Esophagus squamous epithelium (tissue), 5 donors: ENCODE measurements around the gene CDX4. TPM values are rescaled to one million over a fixed set of nuclear protein-coding genes. Genes with fewer than 3 reads are reported as not detected.

Source experiments
- DNase-seq: peaks from one replicate; lab custom pipeline; 2025; lab: John Stamatoyannopoulos, UW
- H3K27ac ChIP-seq, 4 donors: fragments of 200-600 bp; sonication (generic); one replicate each; pipeline ENCODE4 v1.5.1; 2016 to 2019; ENCODE audit warnings: mild to moderate bottlenecking in 1 of 4
- H3K27me3 ChIP-seq, 4 donors: fragments of 200-600 bp; sonication (generic); 1 replicate in 3 of 4; 2 replicates in 1 of 4; pipeline versions ENCODE4 v1.5.1 to v1.6.0; 2017 to 2021; ENCODE audit warnings: antibody characterized with exemption in 1 of 4
- H3K36me3 ChIP-seq, 3 donors: fragments of 200-600 bp; sonication (generic); one replicate each; pipeline ENCODE4 v1.5.1; 2016 to 2019
- H3K4me1 ChIP-seq, 3 donors: fragments of 200-600 bp; sonication (generic); one replicate each; pipeline ENCODE4 v1.5.1; 2017 to 2019
- H3K4me3 ChIP-seq, 4 donors: fragments of 200-600 bp; sonication (generic); 1 replicate in 3 of 4; 2 replicates in 1 of 4; pipeline ENCODE4 v1.5.1; 2016 to 2019; ENCODE audit warnings: mild to moderate bottlenecking in 2 of 4, moderate library complexity in 1 of 4
- H3K9me3 ChIP-seq, 3 donors: fragments of 200-600 bp; sonication (generic); one replicate each; pipeline ENCODE4 v1.5.1; 2016 to 2019
- CTCF ChIP-seq, 6 experiments: fragments of 450-650 bp in 4 of 6; fragments of 200-600 bp in 2 of 6; sonication (generic) in 2 of 6; IDR thresholded peaks; one replicate each; pipeline ENCODE4 v1.5.1; 2016 to 2019; ENCODE audit warnings: antibody characterized with exemption in 6 of 6, mild to moderate bottlenecking in 4 of 6, moderate library complexity in 4 of 6
- POLR2A ChIP-seq, 4 donors: fragments of 450-650 bp; IDR thresholded peaks; one replicate each; pipeline ENCODE4 v1.6.1; 2017; ENCODE audit warnings: antibody characterized with exemption in 4 of 4, mild to moderate bottlenecking in 4 of 4, moderate library complexity in 3 of 4
- WGBS, 2 donors: methylation state at CpG; one replicate each; pipeline ENCODE4 v1.1.5; 2018; 5-methylcytosine and 5-hydroxymethylcytosine counted together
- intact Hi-C: fragments of 100-400 bp; cut with DNase I; formaldehyde crosslinking; loops from one replicate; pipeline ENCODE4 v1.15.0; 2022
- total RNA-seq, 4 donors: library from RNA; depleted of rRNA; stranded (reverse); fragments of >200 nt; gene quantifications; one replicate each; pipeline ENCODE4 v1.1.0, GENCODE V29; 2016
- donor health status: DM: yes; HTN: yes; CAD: no.

CDX4 gene
- total RNA-seq, 4 donors from 2014 or later = not detected

GRCh38 chrX:73412930-73413329 is 33.9 kb upstream of the CDX4 start:
- no peaks in the 10 kb centered on the region for H3K36me3 ChIP-seq
- intact Hi-C loops = no loop called here
- H3K9me3 ChIP-seq = peaks cover 0 to 15% (median 0%) of the 10 kb centered on the region in 3 donors
- H3K4me3 ChIP-seq = no peak overlapping the region
- TF ChIP-seq CTCF (IDR thresholded peaks at IDR 0.05) = no peak
- no peak for TF ChIP-seq POLR2A (IDR thresholded peaks at IDR 0.05)
- no peaks in the 10 kb centered on the region for H3K4me1 ChIP-seq
- H3K27me3 ChIP-seq = no peaks in the 10 kb centered on the region
- DNase-seq = no peak
- H3K27ac ChIP-seq = no peak overlapping the region

GRCh38 chrX:73447311-73447794 is 500 bp downstream of the CDX4 start:
- Histone ChIP-seq H3K9me3 (no peaks in the 10 kb centered on the region), H3K4me3 (no peak overlapping the region), H3K27ac (no peak overlapping the region), H3K27me3 (peaks cover 0 to 43% (median 4%) of the 10 kb centered on the region in 4 donors), H3K4me1 (no peaks in the 10 kb centered on the region), H3K36me3 (no peaks in the 10 kb centered on the region)
- intact Hi-C loops = no loop called here
- TF ChIP-seq POLR2A (IDR thresholded peaks at IDR 0.05) (no peak), CTCF (IDR thresholded peaks at IDR 0.05) (no peak)
- DNase-seq = no peak
- WGBS, 2 donors = 49% methylated on average over 19 of the region's 34 CpGs; no CpG with 5 or more reads in 1 of the 2 donors

- H3K27ac ChIP-seq = no peak overlapping the region
- no peaks in the 10 kb centered on the region for H3K4me1 ChIP-seq
- H3K9me3 ChIP-seq = no peaks in the 10 kb centered on the region
- intact Hi-C loops = no loop called here
- H3K4me3 ChIP-seq = peak overlapping the region in 1 of 4 donors; percentile 40
- peaks cover 0 to 43% (median 4%) of the 10 kb centered on the region in 4 donors for H3K27me3 ChIP-seq
- WGBS, 2 donors = 7 to 46% methylated on average over 6 to 20 of the region's 20 CpGs
- no peaks in the 10 kb centered on the region for H3K36me3 ChIP-seq
- TF ChIP-seq CTCF (IDR thresholded peaks at IDR 0.05) (no peak), POLR2A (IDR thresholded peaks at IDR 0.05) (no peak)
- no peak for DNase-seq
Measured at GRCh38 chrX:73448379-73448778, 1.5 kb downstream of the CDX4 start.

GRCh38 chrX:73455171-73455570 is 8.3 kb downstream of the CDX4 start:
- TF ChIP-seq POLR2A (IDR thresholded peaks at IDR 0.05) = no peak
- no peak for TF ChIP-seq CTCF (IDR thresholded peaks at IDR 0.05)
- Histone ChIP-seq H3K4me3 (no peak overlapping the region), H3K27me3 (peaks cover 0 to 3% (median 0%) of the 10 kb centered on the region in 4 donors), H3K4me1 (no peaks in the 10 kb centered on the region), H3K9me3 (no peaks in the 10 kb centered on the region), H3K27ac (no peak overlapping the region), H3K36me3 (no peaks in the 10 kb centered on the region)
- WGBS, 2 donors = 0 to 67% methylated on average over 1 of the region's 1 CpG
- DNase-seq = no peak
- intact Hi-C loops = no loop called here

GRCh38 chrX:73457306-73457705 is 10.5 kb downstream of the CDX4 start:
- no peak for TF ChIP-seq POLR2A (IDR thresholded peaks at IDR 0.05)
- no peak for TF ChIP-seq CTCF (IDR thresholded peaks at IDR 0.05)
- Histone ChIP-seq H3K9me3 (no peaks in the 10 kb centered on the region), H3K4me3 (no peak overlapping the region), H3K4me1 (no peaks in the 10 kb centered on the region), H3K36me3 (no peaks in the 10 kb centered on the region), H3K27me3 (no peaks in the 10 kb centered on the region), H3K27ac (no peak overlapping the region)
- DNase-seq = no peak
- intact Hi-C loops = no loop called here
